Subcutaneous abdominal adipose tissue (tissue), 5 donors: ENCODE results near the gene ITSN1.
"Not testable (repeated sequence)": the region's sequence is repeated elsewhere in the genome, so short reads cannot be mapped to it uniquely, and the experiment has no call there.

Experiments used
- H3K27ac ChIP-seq: one replicate; pipeline ENCODE4 v1.7.0; 2013; ENCODE audit warnings: low read depth, mild to moderate bottlenecking, inconsistent platforms, low read length, moderate library complexity
- H3K27me3 ChIP-seq, 5 donors: one replicate each; pipeline ENCODE4 v1.7.0; 2013; ENCODE audit warnings: low read length in 5 of 5, inconsistent platforms in 1 of 5; ENCODE audit not compliant: control insufficient read depth in 5 of 5, insufficient read depth in 4 of 5
- H3K36me3 ChIP-seq, 5 donors: one replicate each; pipeline ENCODE4 v1.7.0; 2013; ENCODE audit warnings: low read length in 5 of 5; ENCODE audit not compliant: control insufficient read depth in 5 of 5, insufficient read depth in 5 of 5
- H3K4me1 ChIP-seq, 5 donors: one replicate each; pipeline ENCODE4 v1.7.0; 2013; ENCODE audit warnings: low read length in 5 of 5, mild to moderate bottlenecking in 3 of 5, moderate library complexity in 1 of 5; ENCODE audit not compliant: control insufficient read depth in 5 of 5, insufficient read depth in 5 of 5
- H3K4me3 ChIP-seq, 5 donors: one replicate each; pipeline ENCODE4 v1.7.0; 2013; ENCODE audit warnings: low read length in 5 of 5, low read depth in 1 of 5
- H3K9ac ChIP-seq, 5 donors: one replicate each; pipeline ENCODE4 v1.7.0; 2013; ENCODE audit warnings: low read length in 5 of 5, mild to moderate bottlenecking in 4 of 5, moderate library complexity in 3 of 5
- H3K9me3 ChIP-seq, 5 donors: one replicate each; pipeline ENCODE4 v1.7.0; 2013; ENCODE audit warnings: low read length in 5 of 5; ENCODE audit not compliant: control insufficient read depth in 5 of 5
- donor health status: healthy.
- donor health status: healthy.
- donor health status: healthy.
- donor health status: healthy.
- donor health status: healthy.

ITSN1 gene

GRCh38 chr21:33676666-33677065, 34.4 kb downstream of the ITSN1 start:
- H3K4me3 ChIP-seq, H3K9me3 ChIP-seq, H3K27me3 ChIP-seq, H3K9ac ChIP-seq, H3K36me3 ChIP-seq: not testable (repeated sequence)
- peaks cover 0 to 34% (median 30%) of the 10 kb centered on the region in 5 donors for H3K4me1 ChIP-seq
- H3K27ac ChIP-seq: peak overlapping the region; percentile 4

DNA sequence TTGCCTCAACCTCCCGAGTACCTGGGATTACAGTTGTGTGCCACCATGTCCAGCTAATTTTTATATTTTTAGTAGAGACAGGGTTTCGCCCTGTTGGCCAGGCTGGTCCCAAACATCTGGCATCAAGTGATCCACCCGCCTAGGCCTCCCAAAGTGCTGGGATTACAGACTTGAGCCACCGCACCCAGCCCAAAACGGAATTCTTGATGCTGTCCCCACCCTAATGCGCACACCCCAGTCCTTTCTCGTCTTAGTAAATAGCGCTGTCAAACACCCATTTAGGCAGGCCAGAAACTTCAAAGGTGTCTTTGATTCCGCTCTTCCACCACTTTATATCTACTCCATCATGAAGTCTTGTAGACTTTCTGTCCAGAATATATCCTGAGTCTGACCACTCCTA, 35.1 kb downstream of the ITSN1 start:
- no peaks in the 10 kb centered on the region for H3K36me3 ChIP-seq
- peaks cover 0 to 34% (median 30%) of the 10 kb centered on the region in 5 donors for H3K4me1 ChIP-seq
- H3K9me3 ChIP-seq: no peaks in the 10 kb centered on the region
- H3K4me3 ChIP-seq: no peak overlapping the region
- no peaks in the 10 kb centered on the region for H3K27me3 ChIP-seq
- no peak overlapping the region for H3K9ac ChIP-seq
- peak overlapping the region; percentile 62 for H3K27ac ChIP-seq

DNA sequence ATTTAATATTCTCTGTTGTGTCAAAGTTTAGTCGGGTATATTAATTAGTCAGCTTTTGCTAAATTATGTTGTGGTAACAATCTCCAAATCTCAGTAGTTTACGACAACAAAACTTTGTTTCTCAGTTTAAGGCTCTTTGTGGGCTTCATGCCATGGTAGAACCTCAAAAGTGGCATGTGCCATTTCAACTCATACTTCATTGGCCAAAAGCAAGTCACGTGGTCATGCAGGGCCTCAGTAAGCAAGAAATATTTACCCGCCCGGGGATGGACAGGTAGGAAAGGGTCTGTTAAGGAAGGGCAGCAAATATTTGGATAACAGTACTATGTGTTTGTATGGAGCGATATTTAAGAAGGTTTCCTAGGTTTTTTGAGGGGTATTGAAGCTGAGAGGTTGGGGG, 38.6 kb downstream of the ITSN1 start:
- H3K27ac ChIP-seq: no peak overlapping the region
- no peaks in the 10 kb centered on the region for H3K9me3 ChIP-seq
- no peaks in the 10 kb centered on the region for H3K27me3 ChIP-seq
- peaks cover 0 to 45% (median 40%) of the 10 kb centered on the region in 5 donors for H3K4me1 ChIP-seq
- no peak overlapping the region for H3K9ac ChIP-seq
- H3K4me3 ChIP-seq: no peak overlapping the region
- H3K36me3 ChIP-seq: no peaks in the 10 kb centered on the region

DNA sequence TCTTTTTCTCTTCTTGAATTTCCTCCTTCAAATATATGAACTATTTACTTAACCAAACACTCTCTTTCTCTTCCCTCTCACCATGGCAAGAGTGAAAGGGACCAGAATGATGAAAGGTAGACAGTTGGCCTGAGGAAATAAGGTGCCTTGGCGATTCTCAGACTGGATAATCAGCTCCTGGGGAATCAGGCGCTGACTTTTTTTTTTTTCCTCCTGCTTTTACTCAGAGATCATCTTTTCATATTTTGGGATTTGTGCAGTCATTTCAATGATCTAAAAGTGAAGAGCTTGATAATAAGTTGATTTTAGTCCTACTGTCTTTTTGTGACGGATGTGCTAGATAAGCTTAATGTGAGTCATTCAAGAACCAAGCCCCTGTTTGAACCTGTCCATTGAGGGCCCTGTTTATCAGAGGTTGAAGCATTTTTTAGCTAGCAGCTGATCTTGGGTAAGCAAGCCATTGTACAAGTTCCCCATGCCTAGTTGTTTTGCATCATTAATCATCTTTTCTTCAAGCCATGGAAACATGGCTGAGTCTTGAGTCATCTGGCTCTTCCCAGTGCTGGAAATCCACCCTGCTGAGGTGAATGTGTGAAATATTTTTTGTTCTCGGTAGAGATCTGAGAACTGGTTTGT, 40.8 kb downstream of the ITSN1 start:
- Histone ChIP-seq H3K4me1 (peaks cover 0 to 60% (median 55%) of the 10 kb centered on the region in 5 donors), H3K9ac (no peak overlapping the region), H3K27me3 (no peaks in the 10 kb centered on the region), H3K36me3 (no peaks in the 10 kb centered on the region), H3K4me3 (no peak overlapping the region), H3K9me3 (no peaks in the 10 kb centered on the region), H3K27ac (peak overlapping the region; percentile 77)

GRCh38 chr21:33684068-33684467, 41.8 kb downstream of the ITSN1 start:
- Histone ChIP-seq H3K27ac (peak overlapping the region; percentile 77), H3K4me3 (no peak overlapping the region), H3K9me3 (no peaks in the 10 kb centered on the region), H3K27me3 (no peaks in the 10 kb centered on the region), H3K9ac (peak overlapping the region in 3 of 5 donors; percentile 22 to 72 (median 48)), H3K4me1 (peaks cover 2 to 66% (median 58%) of the 10 kb centered on the region in 5 donors), H3K36me3 (no peaks in the 10 kb centered on the region)

GRCh38 chr21:33684923-33685560, 42.7 kb downstream of the ITSN1 start:
- H3K4me3 ChIP-seq: no peak overlapping the region
- peaks cover 2 to 71% (median 62%) of the 10 kb centered on the region in 5 donors for H3K4me1 ChIP-seq
- H3K9ac ChIP-seq: peak overlapping the region in 3 of 5 donors; percentile 0 to 72 (median 22)
- no peaks in the 10 kb centered on the region for H3K27me3 ChIP-seq
- H3K9me3 ChIP-seq: no peaks in the 10 kb centered on the region
- peak overlapping the region; percentile 77 for H3K27ac ChIP-seq
- no peaks in the 10 kb centered on the region for H3K36me3 ChIP-seq

GRCh38 chr21:33685613-33686197, 43.4 kb downstream of the ITSN1 start:
- H3K4me3 ChIP-seq: no peak overlapping the region
- peaks cover 2 to 68% (median 57%) of the 10 kb centered on the region in 5 donors for H3K4me1 ChIP-seq
- H3K9me3 ChIP-seq: no peaks in the 10 kb centered on the region
- peak overlapping the region in 1 of 5 donors; percentile 72 for H3K9ac ChIP-seq
- H3K27me3 ChIP-seq: no peaks in the 10 kb centered on the region
- peak overlapping the region; percentile 77 for H3K27ac ChIP-seq
- no peaks in the 10 kb centered on the region for H3K36me3 ChIP-seq

- Histone ChIP-seq H3K9ac (no peak overlapping the region), H3K9me3 (no peaks in the 10 kb centered on the region), H3K27ac (peak overlapping the region; percentile 77), H3K36me3 (no peaks in the 10 kb centered on the region), H3K27me3 (no peaks in the 10 kb centered on the region), H3K4me1 (peaks cover 2 to 65% (median 53%) of the 10 kb centered on the region in 5 donors), H3K4me3 (no peak overlapping the region)
These were observed 44.1 kb downstream of the ITSN1 start for GRCh38 chr21:33686386-33686785.

DNA sequence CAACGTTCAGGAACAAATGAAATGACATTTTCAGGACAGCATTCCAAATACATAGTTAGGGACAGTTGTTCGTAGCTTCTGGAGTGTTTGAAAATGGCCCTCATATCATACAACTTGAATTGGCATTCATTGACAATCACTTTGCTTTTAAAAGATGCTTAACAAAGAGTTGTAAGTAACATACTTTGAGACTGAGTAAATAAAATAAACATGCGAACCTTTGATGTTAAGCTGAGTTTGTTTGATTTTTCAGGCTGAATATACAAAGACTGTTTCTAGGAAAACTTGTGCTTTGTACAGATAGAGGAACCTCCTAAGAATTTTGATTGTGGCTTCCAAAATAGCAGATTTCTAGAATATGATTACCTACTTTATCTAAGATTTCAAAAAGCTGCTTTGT, 45.3 kb downstream of the ITSN1 start:
- Histone ChIP-seq H3K4me3 (no peak overlapping the region), H3K4me1 (peaks cover 2 to 71% (median 59%) of the 10 kb centered on the region in 5 donors), H3K27ac (peak overlapping the region; percentile 63)

GRCh38 chr21:33688353-33688752, 46.1 kb downstream of the ITSN1 start:
- no peaks in the 10 kb centered on the region for H3K27me3 ChIP-seq
- H3K4me1 ChIP-seq: peaks cover 2 to 68% (median 56%) of the 10 kb centered on the region in 5 donors
- H3K9ac ChIP-seq: peak overlapping the region in 1 of 5 donors; percentile 43
- H3K4me3 ChIP-seq: no peak overlapping the region
- peak overlapping the region; percentile 63 for H3K27ac ChIP-seq
- H3K36me3 ChIP-seq: no peaks in the 10 kb centered on the region
- no peaks in the 10 kb centered on the region for H3K9me3 ChIP-seq

More for the DNA sequence above, 45.3 kb downstream of the ITSN1 start:
- no peaks in the 10 kb centered on the region for H3K27me3 ChIP-seq
- H3K36me3 ChIP-seq: no peaks in the 10 kb centered on the region
- H3K9ac ChIP-seq: no peak overlapping the region
- H3K9me3 ChIP-seq: no peaks in the 10 kb centered on the region
